NT2/D1 (cell line): Measurements from ENCODE around the gene NPBWR2.

Source experiments
- SUZ12 ChIP-seq: IDR thresholded peaks from 2 replicates; pipeline ENCODE4 v1.6.1; 2011; ENCODE audit not compliant: insufficient read length, insufficient read depth; ENCODE audit errors: extremely low read depth
- YY1 ChIP-seq: IDR thresholded peaks from 2 replicates; pipeline ENCODE4 v1.6.1; 2011; ENCODE audit not compliant: insufficient read length, insufficient read depth
- ZNF274 ChIP-seq: IDR thresholded peaks from 2 replicates; pipeline ENCODE4 v1.6.1; 2011; ENCODE audit warnings: mild to moderate bottlenecking, low read depth, low read length

DNA sequence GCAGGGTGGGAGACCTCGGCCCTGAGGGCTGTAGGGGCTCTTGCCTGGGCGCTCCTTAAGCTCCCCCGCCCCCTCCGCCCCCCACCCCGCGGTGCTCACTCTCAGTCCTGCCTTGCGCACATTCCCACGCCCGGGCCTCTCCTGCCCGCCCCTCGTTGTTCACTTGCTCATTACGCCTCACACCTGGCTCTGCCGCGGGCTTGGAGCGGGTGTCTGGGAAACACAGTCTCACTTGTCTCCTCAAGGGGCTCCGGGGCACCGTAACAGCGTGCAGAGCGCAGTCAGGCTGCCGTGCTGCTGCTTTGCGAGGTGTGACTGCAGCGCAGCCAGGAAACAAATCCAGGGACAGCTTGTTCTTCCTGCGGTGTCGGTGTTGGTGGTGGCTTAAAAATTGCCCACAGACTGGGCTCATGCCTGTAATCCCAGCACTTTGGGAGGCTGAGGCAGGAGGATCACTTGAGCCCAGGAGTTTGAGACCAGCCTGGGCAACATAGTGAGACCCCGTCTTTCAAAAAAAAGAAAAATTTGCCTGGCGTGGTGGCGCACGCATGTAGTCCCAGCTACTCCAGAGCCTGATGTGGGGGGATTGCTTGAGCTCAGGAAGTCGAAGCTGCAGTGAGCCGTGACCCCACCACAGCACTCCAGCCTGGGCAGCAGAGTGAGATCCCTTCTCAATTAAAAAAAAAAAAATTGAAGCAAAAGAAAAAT lies 4.6 kb downstream of the NPBWR2 start:
- TF ChIP-seq ZNF274 (no peak), SUZ12 (no peak), YY1 (no peak)
